Sigmoid colon (tissue), 4 donors: ENCODE measurements around the gene WDR90.

Experiments
- EP300 ChIP-seq, 4 donors: sonication (generic); formaldehyde crosslinking; IDR thresholded peaks; one replicate each; pipeline ENCODE4 v1.6.1; 2017; ENCODE audit warnings: antibody characterized with exemption in 4 of 4
- POLR2A ChIP-seq, 2 donors: fragments of 450-650 bp; IDR thresholded peaks; one replicate each; pipeline ENCODE4 v1.6.1; 2016; ENCODE audit warnings: antibody characterized with exemption in 2 of 2, mild to moderate bottlenecking in 2 of 2, moderate library complexity in 2 of 2
- TF ChIP-seq, protein P1 (sequence below), 4 experiments: fragments of 450-650 bp in 3 of 4; fragments of 200-600 bp in 1 of 4; IDR thresholded peaks; one replicate each; pipeline ENCODE4 v1.5.1; 2016 to 2019; ENCODE audit warnings: antibody characterized with exemption in 4 of 4, mild to moderate bottlenecking in 3 of 4, moderate library complexity in 2 of 4

DNA sequence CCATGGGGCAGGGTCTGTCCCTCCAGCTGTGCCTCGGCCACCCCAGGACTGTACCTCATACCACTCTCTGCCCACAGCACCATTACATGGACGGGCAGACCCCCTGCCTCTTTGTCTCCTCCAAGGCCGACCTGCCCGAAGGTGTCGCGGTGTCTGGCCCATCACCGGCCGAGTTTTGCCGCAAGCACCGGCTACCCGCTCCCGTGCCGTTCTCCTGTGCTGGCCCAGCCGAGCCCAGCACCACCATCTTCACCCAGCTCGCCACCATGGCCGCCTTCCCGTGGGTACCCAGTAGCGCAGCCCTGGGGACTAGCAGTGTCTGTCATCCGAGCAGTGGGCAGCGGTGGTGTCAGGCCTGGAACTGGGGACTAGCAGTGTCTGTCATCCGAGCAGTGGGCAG, 23.7 kb downstream of the WDR90 start:
- TF ChIP-seq EP300 (IDR thresholded peaks at IDR 0.05), result no peak
- TF ChIP-seq, protein P1, sequence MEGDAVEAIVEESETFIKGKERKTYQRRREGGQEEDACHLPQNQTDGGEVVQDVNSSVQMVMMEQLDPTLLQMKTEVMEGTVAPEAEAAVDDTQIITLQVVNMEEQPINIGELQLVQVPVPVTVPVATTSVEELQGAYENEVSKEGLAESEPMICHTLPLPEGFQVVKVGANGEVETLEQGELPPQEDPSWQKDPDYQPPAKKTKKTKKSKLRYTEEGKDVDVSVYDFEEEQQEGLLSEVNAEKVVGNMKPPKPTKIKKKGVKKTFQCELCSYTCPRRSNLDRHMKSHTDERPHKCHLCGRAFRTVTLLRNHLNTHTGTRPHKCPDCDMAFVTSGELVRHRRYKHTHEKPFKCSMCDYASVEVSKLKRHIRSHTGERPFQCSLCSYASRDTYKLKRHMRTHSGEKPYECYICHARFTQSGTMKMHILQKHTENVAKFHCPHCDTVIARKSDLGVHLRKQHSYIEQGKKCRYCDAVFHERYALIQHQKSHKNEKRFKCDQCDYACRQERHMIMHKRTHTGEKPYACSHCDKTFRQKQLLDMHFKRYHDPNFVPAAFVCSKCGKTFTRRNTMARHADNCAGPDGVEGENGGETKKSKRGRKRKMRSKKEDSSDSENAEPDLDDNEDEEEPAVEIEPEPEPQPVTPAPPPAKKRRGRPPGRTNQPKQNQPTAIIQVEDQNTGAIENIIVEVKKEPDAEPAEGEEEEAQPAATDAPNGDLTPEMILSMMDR (IDR thresholded peaks at IDR 0.05), result no peak
- no peak for TF ChIP-seq POLR2A (IDR thresholded peaks at IDR 0.05)
